ENCODE data around the gene NACAD.
A peak's percentile ranks its signal among the peaks of the same experiment; 100 is the strongest.

Gene NACAD

GRCh38 chr7:45087301-45088145 lies 1.2 kb downstream of the NACAD start:
- DNase-seq, result no peak

GRCh38 chr7:45086331-45087065 lies 2.3 kb downstream of the NACAD start:
- DNase-seq, result no peak

- DNase-seq, result no peak
Observed at GRCh38 chr7:45085619-45086200, 3.1 kb downstream of the NACAD start.

GRCh38 chr7:45084901-45085618 lies 3.7 kb downstream of the NACAD start:
- DNase-seq, result no peak

GRCh38 chr7:45084336-45084735 lies 4.4 kb downstream of the NACAD start:
- no peak for DNase-seq

- DNase-seq, result no peak
Observed at GRCh38 chr7:45082831-45083331, 5.9 kb downstream of the NACAD start.

- DNase-seq, result no peak
Observed at GRCh38 chr7:45082031-45082830, 6.5 kb downstream of the NACAD start.

- DNase-seq, result no peak
Observed at GRCh38 chr7:45081670-45081974, 7.1 kb downstream of the NACAD start.

- DNase-seq, result no peak
Observed at GRCh38 chr7:45080958-45081669, 7.7 kb downstream of the NACAD start.

- no peak for DNase-seq
Observed at GRCh38 chr7:45080265-45080957, 8.4 kb downstream of the NACAD start.

- DNase-seq, result no peak
Observed at GRCh38 chr7:45078125-45078681, 10.6 kb downstream of the NACAD start.

- no peak for DNase-seq
Observed at GRCh38 chr7:45077579-45077978, 11.2 kb downstream of the NACAD start.

- no peak for DNase-seq
Observed at GRCh38 chr7:45076946-45077345, 11.8 kb downstream of the NACAD start.

- no peak for DNase-seq
Observed at GRCh38 chr7:45075871-45076796, 12.6 kb downstream of the NACAD start.

GRCh38 chr7:45075355-45075644 lies 13.5 kb downstream of the NACAD start:
- DNase-seq, result no peak

- DNase-seq, result no peak
Observed at GRCh38 chr7:45074528-45075354, 14.0 kb downstream of the NACAD start.

- DNase-seq, result peak; percentile 16
Observed at GRCh38 chr7:45073786-45074527, 14.8 kb downstream of the NACAD start.

Data from NCI-H1105 treated with DMSO at 0.1 percent for 48 hours (cell line).